ENCODE measurements around the gene EDIL3.
"Not testable (repeated sequence)": the region's sequence is repeated elsewhere in the genome, so short reads cannot be mapped to it uniquely, and the experiment has no call there.

Gene EDIL3

GRCh38 chr5:84297641-84298040 lies 87.0 kb downstream of the EDIL3 start:
- not testable (repeated sequence) for DNase-seq

GRCh38 chr5:84292788-84293653 lies 91.7 kb downstream of the EDIL3 start:
- DNase-seq: no peak

- no peak for DNase-seq
These were observed 92.6 kb downstream of the EDIL3 start for GRCh38 chr5:84292000-84292642.

- no peak for DNase-seq
These were observed 94.0 kb downstream of the EDIL3 start for GRCh38 chr5:84290673-84291072.

GRCh38 chr5:84290161-84290560 lies 94.5 kb downstream of the EDIL3 start:
- no peak for DNase-seq

- DNase-seq: no peak
These were observed 96.7 kb downstream of the EDIL3 start for GRCh38 chr5:84287951-84288350.

- DNase-seq: no peak
These were observed 98.0 kb downstream of the EDIL3 start for GRCh38 chr5:84286662-84287061.

- no peak for DNase-seq
These were observed 98.7 kb downstream of the EDIL3 start for GRCh38 chr5:84285641-84286637.

- no peak for DNase-seq
These were observed 103.3 kb downstream of the EDIL3 start for GRCh38 chr5:84281383-84281782.

- DNase-seq: no peak
These were observed 105.4 kb downstream of the EDIL3 start for GRCh38 chr5:84279234-84279633.

GRCh38 chr5:84275609-84276008 lies 109.1 kb downstream of the EDIL3 start:
- DNase-seq: no peak

- DNase-seq: no peak
These were observed 109.9 kb downstream of the EDIL3 start for GRCh38 chr5:84274585-84275468.

GRCh38 chr5:84273517-84273883 lies 111.2 kb downstream of the EDIL3 start:
- DNase-seq: no peak

- DNase-seq: no peak
These were observed 111.7 kb downstream of the EDIL3 start for GRCh38 chr5:84272771-84273516.

GRCh38 chr5:84265739-84266550 lies 118.7 kb downstream of the EDIL3 start:
- no peak for DNase-seq

- DNase-seq: no peak
These were observed 119.5 kb downstream of the EDIL3 start for GRCh38 chr5:84265130-84265529.

GRCh38 chr5:84260939-84261338 lies 123.7 kb downstream of the EDIL3 start:
- no peak for DNase-seq

GRCh38 chr5:84260140-84260539 lies 124.5 kb downstream of the EDIL3 start:
- DNase-seq: no peak

- DNase-seq: no peak
These were observed 125.2 kb downstream of the EDIL3 start for GRCh38 chr5:84259283-84260045.

- no peak for DNase-seq
These were observed 127.6 kb downstream of the EDIL3 start for GRCh38 chr5:84257061-84257460.
